Measurements from ENCODE around the gene IP6K3.
A peak's percentile ranks its signal among the peaks of the same experiment; 100 is the strongest.

The IP6K3 gene

DNA sequence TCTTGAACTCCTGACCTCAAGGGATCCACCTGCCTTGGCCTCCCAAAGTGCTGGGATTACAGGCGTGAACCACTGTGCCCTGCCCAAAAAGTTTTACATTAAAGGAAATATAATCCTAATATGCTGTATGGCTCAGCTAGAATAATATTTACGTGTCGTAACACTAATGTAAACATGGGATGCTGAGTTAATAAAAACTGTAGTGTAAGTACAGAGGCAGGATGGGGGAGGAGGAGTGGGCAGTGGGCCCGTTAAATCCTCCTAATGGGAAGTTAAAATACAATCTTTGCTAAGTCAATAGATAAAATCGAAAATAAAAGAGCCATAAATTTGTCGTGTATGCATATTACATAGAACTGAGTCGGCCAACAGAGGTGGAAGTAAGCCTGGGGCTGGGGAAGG, 12.1 kb upstream of the IP6K3 start:
- DNase-seq, result no peak

DNA sequence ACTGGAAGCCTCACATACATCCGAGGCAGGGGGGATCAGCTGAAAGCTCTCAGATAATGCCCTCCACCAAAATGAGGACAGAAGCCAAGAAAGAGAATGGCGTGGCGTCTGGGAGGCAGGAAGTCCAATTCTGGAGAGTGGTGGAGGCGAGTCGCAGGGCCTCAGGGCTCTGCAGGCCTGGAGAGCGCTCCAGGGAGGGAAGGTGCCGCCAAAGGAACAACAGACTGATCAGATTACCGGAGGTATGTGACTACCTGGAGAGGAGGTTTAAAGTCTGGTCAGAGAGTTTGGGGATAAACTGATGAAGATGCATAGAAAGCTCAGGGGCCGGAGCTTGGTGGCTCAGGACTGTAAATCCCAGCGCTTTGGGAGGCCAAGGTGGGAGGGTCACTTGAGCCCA, 11.2 kb upstream of the IP6K3 start:
- no peak for DNase-seq

- no peak for DNase-seq
Observed at GRCh38 chr6:33757113-33757512, 10.4 kb upstream of the IP6K3 start.

- no peak for DNase-seq
Observed at GRCh38 chr6:33756211-33756954, 9.7 kb upstream of the IP6K3 start.

GRCh38 chr6:33755070-33755869, 8.6 kb upstream of the IP6K3 start:
- DNase-seq, result no peak

DNA sequence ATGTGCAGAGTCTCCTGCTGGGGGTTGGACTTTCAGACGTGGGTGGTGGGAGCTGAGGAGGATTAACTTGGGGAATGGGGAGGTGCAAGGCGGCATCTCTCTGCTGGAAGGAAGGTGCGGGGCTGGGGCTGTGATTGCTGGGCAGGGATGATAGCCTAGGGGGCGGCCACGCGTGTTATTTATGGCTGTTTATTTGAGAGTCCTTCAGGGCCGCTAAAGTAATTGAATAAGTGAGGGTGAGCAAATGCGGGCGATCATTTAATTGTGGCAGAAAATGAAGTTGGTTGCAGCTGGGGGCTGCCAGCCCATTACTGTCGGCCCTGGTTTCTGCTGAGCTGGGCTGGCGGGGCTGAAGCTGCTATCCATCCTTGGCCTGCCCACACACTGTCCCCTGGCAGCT, 7.5 kb upstream of the IP6K3 start:
- DNase-seq, result no peak

DNA sequence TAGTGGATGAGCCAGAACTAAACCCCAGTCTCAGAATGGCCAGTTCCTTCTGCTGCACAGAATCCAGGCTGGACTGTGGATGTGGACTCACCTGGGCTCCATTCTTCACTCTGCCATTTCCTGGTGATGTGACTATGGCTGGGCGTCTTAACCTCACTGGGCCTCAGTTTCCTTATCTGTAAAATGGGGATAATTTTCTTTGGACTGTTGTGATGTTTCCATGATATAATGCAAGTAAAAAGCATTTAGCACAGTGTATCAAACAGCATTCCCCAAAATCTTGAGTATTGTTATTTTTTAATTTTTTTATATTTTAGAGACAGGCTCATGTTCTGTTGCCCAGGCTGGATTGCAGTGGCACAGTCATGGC, 5.9 kb upstream of the IP6K3 start:
- no peak for DNase-seq

- DNase-seq, result no peak
Observed at GRCh38 chr6:33751771-33752645, 5.3 kb upstream of the IP6K3 start.

DNA sequence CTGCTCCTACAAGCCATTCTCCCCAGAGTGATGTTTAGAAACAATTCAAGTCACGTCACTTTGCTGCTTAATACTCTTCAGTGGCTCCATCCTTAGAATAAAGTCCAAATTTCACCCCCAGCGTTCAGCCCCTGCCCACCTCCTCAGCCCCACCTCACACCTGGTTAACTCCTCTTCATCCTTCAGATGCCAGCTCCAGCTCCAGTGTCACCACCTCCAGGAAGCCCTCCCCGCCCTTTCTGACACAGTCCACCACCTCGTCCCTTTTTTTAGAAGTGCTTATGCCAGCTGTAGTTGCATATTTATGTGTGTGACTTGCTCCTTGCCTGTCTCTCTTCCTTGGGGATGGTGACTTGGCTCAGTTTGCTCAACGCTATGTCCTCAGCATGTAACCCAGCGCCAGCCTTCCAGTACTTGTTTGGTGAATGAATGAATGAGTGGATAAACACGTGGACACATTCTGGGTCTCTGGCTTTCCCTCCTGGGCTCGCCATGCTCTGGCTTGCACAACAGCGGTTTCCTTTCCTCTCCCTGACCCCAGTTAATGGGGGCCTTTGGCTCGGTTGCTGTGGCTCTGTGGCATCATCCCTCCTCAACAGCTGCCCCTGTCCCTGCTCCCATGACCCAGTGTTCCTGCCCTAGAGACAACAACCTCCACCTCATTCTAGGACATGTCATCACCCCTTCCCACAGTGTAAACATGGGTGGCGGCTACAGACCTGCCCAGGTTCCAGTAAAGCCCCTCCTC, 3.7 kb upstream of the IP6K3 start:
- DNase-seq, result no peak

- no peak for DNase-seq
Observed at GRCh38 chr6:33749401-33749800, 2.7 kb upstream of the IP6K3 start.

DNA sequence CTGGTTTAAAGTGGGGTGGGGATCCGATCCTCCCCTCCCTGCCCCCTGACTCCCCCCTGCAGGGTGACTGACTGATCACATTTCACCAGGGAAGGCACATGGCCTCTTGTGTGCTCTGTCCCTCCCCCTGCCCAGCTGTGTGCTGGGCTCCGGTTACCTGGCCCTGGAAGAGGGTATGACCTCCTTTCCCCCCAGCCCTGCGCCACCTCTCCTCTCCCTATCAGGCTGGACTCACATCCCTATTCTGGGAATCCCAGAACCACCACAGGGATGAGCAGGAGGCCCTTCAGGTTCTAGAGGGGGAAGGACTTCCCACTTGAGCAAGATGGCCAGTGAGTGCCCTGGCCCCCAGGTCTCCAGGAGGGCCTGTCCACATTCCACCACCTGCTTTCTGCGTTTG, 2.1 kb upstream of the IP6K3 start:
- no peak for DNase-seq

GRCh38 chr6:33747823-33748222, 1.1 kb upstream of the IP6K3 start:
- no peak for DNase-seq

DNA sequence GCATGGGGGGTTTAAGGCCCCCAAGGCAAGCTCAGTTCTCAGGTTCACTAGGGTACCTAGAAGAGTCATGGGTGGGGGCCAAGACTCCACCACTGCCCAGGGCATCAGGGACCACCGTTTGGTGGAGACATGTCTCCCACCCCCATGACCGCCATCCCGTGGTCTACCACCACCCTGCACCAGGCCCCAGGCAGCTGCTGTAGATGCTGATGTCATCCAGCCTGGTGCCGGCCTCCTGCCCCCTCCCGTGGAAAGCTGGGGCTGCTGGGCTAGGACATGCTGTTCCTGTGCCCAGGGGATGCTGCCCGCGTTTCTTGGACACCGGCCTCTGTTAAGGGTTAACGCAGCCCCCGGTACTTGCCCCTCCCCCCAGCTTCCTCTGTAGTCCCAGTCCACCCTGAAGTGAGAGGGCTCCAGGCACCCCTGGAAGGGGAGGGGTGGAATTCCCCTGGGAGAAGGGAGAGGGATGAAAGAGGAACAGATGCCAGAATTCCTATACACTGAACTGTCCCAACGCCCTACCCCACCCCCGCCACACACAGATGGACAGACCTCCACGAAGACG, 587 bp downstream of the IP6K3 start:
- no peak for DNase-seq

- no peak for DNase-seq
Observed at GRCh38 chr6:33745548-33745947, 1.2 kb downstream of the IP6K3 start.

DNA sequence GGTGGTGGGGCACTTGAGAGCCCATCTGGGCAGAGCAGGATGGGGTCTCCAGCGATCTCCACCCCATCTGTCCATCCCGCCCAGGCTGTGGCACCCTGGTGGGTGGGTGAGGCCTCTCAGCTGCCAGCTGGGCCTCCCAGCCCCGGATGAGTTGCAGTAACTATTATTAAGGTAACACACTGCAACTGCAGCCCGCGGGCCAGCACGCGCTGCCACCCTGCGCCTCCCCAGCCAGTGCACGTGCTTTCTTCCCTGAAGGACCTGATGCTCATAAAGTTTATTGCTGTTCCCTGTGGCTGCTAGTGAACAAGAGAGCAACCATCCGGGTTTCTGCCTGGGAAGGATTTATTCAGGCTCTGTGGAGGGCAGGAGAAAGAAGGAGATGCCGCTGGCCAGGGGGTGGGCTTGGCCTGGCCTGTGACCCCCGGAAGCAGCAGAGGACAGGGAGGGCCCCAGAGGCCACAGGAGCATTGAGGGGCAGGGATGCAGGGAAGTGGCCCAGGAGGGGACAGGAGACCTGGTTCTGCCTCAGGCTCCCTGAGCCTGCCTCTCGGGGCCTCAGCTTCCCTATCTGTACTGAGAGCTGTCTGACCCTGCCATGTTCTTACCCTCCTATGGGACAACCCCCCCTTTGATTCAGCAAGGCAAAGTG, 1.7 kb downstream of the IP6K3 start:
- no peak for DNase-seq

DNA sequence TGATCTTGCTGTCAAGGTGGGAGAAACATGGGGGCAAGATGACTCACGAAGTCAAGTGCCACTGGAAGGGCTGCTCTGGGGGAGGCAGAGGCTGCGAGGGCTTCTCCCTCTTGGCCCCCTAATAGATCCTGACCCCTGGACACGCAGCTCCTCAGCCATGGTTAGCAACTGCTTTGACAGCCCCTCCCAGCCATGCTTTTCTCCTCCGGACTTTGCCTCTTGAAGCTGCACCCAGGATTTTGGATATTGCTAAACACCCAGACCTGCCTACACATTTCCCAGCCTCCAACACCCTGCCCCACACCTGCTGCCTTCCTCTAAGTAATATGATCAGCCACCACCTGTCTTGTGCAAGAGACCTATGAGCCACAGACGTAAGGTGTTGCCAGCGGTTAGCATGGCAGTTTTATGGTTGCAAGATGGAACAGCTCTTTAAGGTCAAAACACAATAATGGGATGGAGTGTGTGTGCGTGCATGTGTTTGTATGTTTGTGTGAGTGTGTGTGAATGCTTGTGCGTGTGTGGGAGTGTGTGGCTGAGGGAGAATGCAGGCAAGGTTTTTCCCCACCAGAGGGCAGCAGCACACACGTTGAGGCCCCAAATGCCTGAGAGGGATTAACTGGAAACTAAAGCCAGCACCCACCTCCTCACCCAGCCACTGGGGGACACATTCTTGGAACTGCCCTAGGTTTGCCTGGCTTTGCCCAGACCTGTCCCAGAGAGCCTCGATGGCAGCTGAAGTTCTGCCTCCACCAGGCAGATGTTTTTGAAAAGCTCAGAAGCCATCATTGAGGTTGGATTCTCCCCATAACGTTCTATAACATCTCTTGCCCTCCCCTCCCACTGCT, 2.5 kb downstream of the IP6K3 start:
- peak; percentile 51 for DNase-seq

GRCh38 chr6:33742837-33743236, 3.9 kb downstream of the IP6K3 start:
- DNase-seq, result no peak

DNA sequence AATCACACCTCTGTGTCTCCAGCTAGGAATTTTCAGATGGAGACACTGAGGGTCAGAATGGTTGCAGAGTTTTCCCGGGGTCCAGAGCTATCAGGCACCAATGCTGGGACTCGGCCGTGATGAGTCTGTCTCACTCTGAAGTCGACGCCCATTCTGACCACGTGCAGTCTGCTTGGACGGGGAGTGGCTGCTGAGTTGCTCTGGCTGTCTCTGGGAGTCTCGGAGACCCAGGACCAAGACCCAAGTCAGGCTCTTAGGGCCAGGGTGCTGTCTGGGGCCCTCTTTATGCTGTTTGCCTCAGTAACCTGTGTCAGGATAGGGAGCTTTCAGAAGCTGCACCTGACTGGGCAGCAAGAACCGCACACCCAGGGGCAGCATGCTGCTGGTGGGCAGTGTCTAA, 4.6 kb downstream of the IP6K3 start:
- no peak for DNase-seq

DNA sequence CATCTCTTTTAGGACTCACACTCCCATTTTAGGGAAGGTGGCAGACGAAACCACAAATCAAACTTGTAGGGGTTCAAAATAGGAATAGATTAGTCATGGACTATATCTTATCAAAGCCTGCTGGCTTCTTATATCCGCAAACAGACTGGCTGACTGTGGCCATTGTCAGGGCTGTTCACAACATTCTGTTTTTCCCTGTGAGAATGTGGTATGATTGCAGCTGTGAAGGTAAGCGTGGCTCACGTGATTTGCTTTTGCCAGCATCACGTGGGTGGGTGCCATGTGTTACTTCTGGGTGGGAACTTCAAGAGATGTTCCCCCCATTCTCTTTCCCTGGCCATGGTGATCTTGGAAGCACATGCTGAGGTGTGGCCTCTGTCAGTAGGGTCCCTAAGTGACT, 5.9 kb downstream of the IP6K3 start:
- DNase-seq, result no peak

DNA sequence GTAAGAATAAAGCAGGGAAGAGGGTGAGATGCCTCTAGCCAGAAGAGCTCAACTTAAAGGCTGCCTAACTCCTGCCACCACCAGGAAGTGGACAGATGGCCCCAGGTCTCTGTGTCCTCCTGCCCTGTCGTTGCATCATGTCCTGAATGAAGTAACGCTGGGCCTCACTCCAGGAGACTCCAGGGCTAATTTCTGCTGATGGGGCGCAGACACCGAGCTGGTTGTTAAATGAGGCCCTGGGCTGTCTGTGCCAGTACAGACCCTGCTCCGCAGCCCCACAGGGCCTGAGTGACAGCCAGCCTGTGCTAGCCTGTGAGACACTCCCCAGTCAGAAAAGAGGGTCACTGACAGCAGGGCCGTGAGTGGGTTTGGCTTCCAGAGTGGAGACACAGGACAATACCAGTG, 6.5 kb downstream of the IP6K3 start:
- DNase-seq, result no peak

DNA sequence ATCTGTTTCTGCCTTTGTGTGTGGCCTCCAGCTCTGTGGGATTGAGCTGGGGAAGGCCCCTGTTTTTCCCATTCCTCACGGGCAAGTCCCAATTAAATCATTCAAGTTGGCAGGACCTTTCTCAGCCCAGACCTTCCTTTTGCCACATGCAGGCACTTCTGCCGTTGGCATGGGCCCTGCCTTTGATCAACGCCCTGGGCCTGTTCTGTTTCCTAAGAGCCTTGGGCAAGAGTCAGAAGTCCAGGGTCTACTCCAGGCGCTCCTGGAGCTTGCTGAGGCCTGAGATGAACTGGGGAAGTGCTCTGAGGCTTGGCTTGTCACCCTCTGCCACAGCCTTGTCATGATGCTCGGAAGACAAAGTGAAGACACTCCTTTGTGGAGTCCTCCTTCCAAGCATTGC, 7.1 kb downstream of the IP6K3 start:
- no peak for DNase-seq

All from NCI-H2081 treated with DMSO at 0.1 percent for 48 hours (cell line).